ENCODE results near the gene VCL. TPM values are rescaled to one million over a fixed set of nuclear protein-coding genes. Genes with fewer than 3 reads are reported as not detected.

VCL gene
- total RNA-seq, 1 experiment from 2014 or later, result 106 TPM

GRCh38 chr10:73989594-73990150 is 8.2 kb upstream of the VCL start:
- CTCF ChIA-PET, result no interaction called here
- POLR2A ChIA-PET, result no interaction called here
- H3K27ac ChIP-seq (ENCODE audit: low read depth, low read length), result no peak overlapping the region

GRCh38 chr10:73991203-73991883 is 6.6 kb upstream of the VCL start:
- Histone ChIP-seq H4K20me1 (ENCODE audit: insufficient read depth) (no peaks in the 10 kb centered on the region), H3K4me1 (ENCODE audit: control insufficient read depth in 1 of 2, insufficient read depth in 2 of 2, low read length in 2 of 2) (peaks cover 0 to 29% of the 10 kb centered on the region in 2 experiments; a peak in 3 of 4 replicates), H3K27ac (ENCODE audit: low read depth, low read length) (no peak overlapping the region), H3K36me3 (ENCODE audit: control insufficient read depth in 1 of 2, insufficient read depth in 2 of 2, low read length in 2 of 2) (no peaks in the 10 kb centered on the region), H3K4me3 (replicated peaks in 1 of 2; ENCODE audit: low read depth in 1 of 2, low read length in 2 of 2) (no peak overlapping the region), H3K9me2 (ENCODE audit: insufficient read depth) (no peaks in the 10 kb centered on the region), H3K9ac (ENCODE audit: low read length) (no peak overlapping the region), H3K9me3 (ENCODE audit: control insufficient read depth in 1 of 2, insufficient read depth in 1 of 2, low read depth in 1 of 2, low read length in 2 of 2) (no peaks in the 10 kb centered on the region), H3K27me3 (ENCODE audit: insufficient read depth, low read length) (no peaks in the 10 kb centered on the region), H3K79me2 (ENCODE audit: insufficient read depth, low read length) (no peaks in the 10 kb centered on the region), H3K4me2 (ENCODE audit: low read length) (peak overlapping the region; percentile 33; the same call in 1 of the 2 replicates), H2AFZ (ENCODE audit: low read depth, low read length, poor library complexity, severe bottlenecking) (peak overlapping the region; percentile 93)
- CTCF ChIA-PET, result interaction anchor here (1.2 kb wide), 1 partner anchor 51 kb away, joined by 3 read pairs; no protein-coding TSS in a partner anchor
- ATAC-seq (no peak), DNase-seq (ENCODE audit: low read depth, low spot score) (no peak)
- intact Hi-C loops (cut with micrococcal nuclease), result no loop called here
- TF ChIP-seq ELF1 (IDR thresholded peaks at IDR 0.05; ENCODE audit: borderline replicate concordance, low read depth) (no peak), EGR1 (IDR thresholded peaks at IDR 0.05; ENCODE audit: low read depth) (no peak), ZBTB33 (IDR thresholded peaks at IDR 0.05; ENCODE audit: extremely low read depth, insufficient replicate concordance, low read length) (no peak), POLR2A (IDR thresholded peaks at IDR 0.05; ENCODE audit: borderline replicate concordance, extremely low read depth, insufficient read depth, insufficient read length) (no peak), POLR2AphosphoS5 (IDR thresholded peaks at IDR 0.05; ENCODE audit: low read depth, low read length) (no peak), SRF (IDR thresholded peaks at IDR 0.05; ENCODE audit: low read depth) (no peak), YY1 (IDR thresholded peaks at IDR 0.05; ENCODE audit: extremely low read depth, insufficient replicate concordance, low read depth, low read length) (no peak), ZFX (IDR thresholded peaks at IDR 0.05) (no peak), CEBPB (IDR thresholded peaks at IDR 0.05; ENCODE audit: low read depth) (no peak), CTCF (IDR thresholded peaks at IDR 0.05 in 2 of 3, conservative IDR thresholded peaks at IDR 0.05 in 1 of 3; ENCODE audit: borderline replicate concordance in 1 of 3, insufficient read depth in 1 of 3, low read depth in 2 of 3, low read length in 2 of 3) (no peak), ZNF274 (IDR thresholded peaks at IDR 0.05; ENCODE audit: low read depth, low read length) (no peak), SIN3A (IDR thresholded peaks at IDR 0.05; ENCODE audit: low read depth) (no peak)
- BruUV-seq (replicated peaks), result no TSS peak
- POLR2A ChIA-PET, result interaction anchor here (1.9 kb wide), 1 partner anchor 25 kb away, joined by 11 read pairs; no protein-coding TSS in a partner anchor
- RAD21 ChIA-PET (ENCODE audit: low non-redundant PET in 1 of 2, low total read pairs in 2 of 2, uncharacterized antibody in 2 of 2, unreplicated experiment in 2 of 2), result no interaction called here

More at GRCh38 chr10:73989594-73990150, 8.2 kb upstream of the VCL start:
- no TSS peak for BruUV-seq (replicated peaks)
- no peaks in the 10 kb centered on the region for H4K20me1 ChIP-seq (ENCODE audit: insufficient read depth)
- no peak for ATAC-seq
- no peak overlapping the region for H3K4me3 ChIP-seq (replicated peaks in 1 of 2; ENCODE audit: low read depth in 1 of 2, low read length in 2 of 2)
- RAD21 ChIA-PET (ENCODE audit: low non-redundant PET in 1 of 2, low total read pairs in 2 of 2, uncharacterized antibody in 2 of 2, unreplicated experiment in 2 of 2), result no interaction called here
- no peak overlapping the region for H3K9ac ChIP-seq (ENCODE audit: low read length)
- no peaks in the 10 kb centered on the region for H3K9me3 ChIP-seq (ENCODE audit: control insufficient read depth in 1 of 2, insufficient read depth in 1 of 2, low read depth in 1 of 2, low read length in 2 of 2)
- H3K4me2 ChIP-seq (ENCODE audit: low read length), result no peak overlapping the region
- no peaks in the 10 kb centered on the region for H3K36me3 ChIP-seq (ENCODE audit: control insufficient read depth in 1 of 2, insufficient read depth in 2 of 2, low read length in 2 of 2)
- intact Hi-C loops (cut with micrococcal nuclease), result no loop called here
- H3K9me2 ChIP-seq (ENCODE audit: insufficient read depth), result no peaks in the 10 kb centered on the region
- H3K27me3 ChIP-seq (ENCODE audit: insufficient read depth, low read length), result no peaks in the 10 kb centered on the region
- H3K4me1 ChIP-seq (ENCODE audit: control insufficient read depth in 1 of 2, insufficient read depth in 2 of 2, low read length in 2 of 2), result peaks cover 0 to 29% of the 10 kb centered on the region in 2 experiments; a peak in 3 of 4 replicates
- TF ChIP-seq MAX (IDR thresholded peaks at IDR 0.05) (no peak), POLR2A (IDR thresholded peaks at IDR 0.05; ENCODE audit: borderline replicate concordance, extremely low read depth, insufficient read depth, insufficient read length) (no peak)
- H3K79me2 ChIP-seq (ENCODE audit: insufficient read depth, low read length), result no peaks in the 10 kb centered on the region
- H2AFZ ChIP-seq (ENCODE audit: low read depth, low read length, poor library complexity, severe bottlenecking), result peak overlapping the region; percentile 65
- DNase-seq (ENCODE audit: low read depth, low spot score), result no peak

All from HCT116 (cell line).